BE2C (cell line): ENCODE measurements around the gene SPOUT1.

Experiments used
- DNase-seq: peaks from one replicate; pipeline ENCODE4 v3.0.0-alpha.2; 2020
- H3K27me3 ChIP-seq: fragments of 250-450 bp; sonication (Bioruptor Pico); 2 replicates; pipeline ENCODE4 v1.5.1; 2020; ENCODE audit warnings: mild to moderate bottlenecking
- H3K36me3 ChIP-seq: fragments of 250-450 bp; sonication (Bioruptor Pico); 2 replicates; pipeline ENCODE4 v1.5.1; 2020; ENCODE audit warnings: mild to moderate bottlenecking
- H3K4me1 ChIP-seq: fragments of 250-450 bp; sonication (Bioruptor Pico); 2 replicates; pipeline ENCODE4 v1.5.1; 2020
- H3K4me3 ChIP-seq: 2 replicates; pipeline ENCODE4 v1.5.1; 2011; ENCODE audit warnings: low read depth, low read length
- H3K9me3 ChIP-seq: fragments of 250-450 bp; sonication (Bioruptor Pico); 2 replicates; pipeline ENCODE4 v1.5.1; 2020
- CTCF ChIP-seq: IDR thresholded peaks from 2 replicates; pipeline ENCODE4 v1.5.1; 2012; ENCODE audit warnings: mild to moderate bottlenecking, low read depth, low read length

The SPOUT1 gene

GRCh38 chr9:128810873-128811272 lies 18.7 kb downstream of the SPOUT1 start:
- Histone ChIP-seq H3K9me3 (no peaks in the 10 kb centered on the region), H3K4me3 (no peak overlapping the region), H3K4me1 (no peaks in the 10 kb centered on the region), H3K36me3 (peaks cover 11% of the 10 kb centered on the region), H3K27me3 (no peaks in the 10 kb centered on the region)
- no peak for TF ChIP-seq CTCF
- DNase-seq: no peak

GRCh38 chr9:128809831-128810230 lies 19.8 kb downstream of the SPOUT1 start:
- Histone ChIP-seq H3K4me1 (no peaks in the 10 kb centered on the region), H3K4me3 (no peak overlapping the region), H3K36me3 (peaks cover 15% of the 10 kb centered on the region), H3K27me3 (no peaks in the 10 kb centered on the region), H3K9me3 (no peaks in the 10 kb centered on the region)
- no peak; the same call in 1 of the 2 replicates for TF ChIP-seq CTCF
- DNase-seq: no peak

GRCh38 chr9:128809036-128809599 lies 20.5 kb downstream of the SPOUT1 start:
- peaks cover 15% of the 10 kb centered on the region for H3K36me3 ChIP-seq
- no peaks in the 10 kb centered on the region for H3K27me3 ChIP-seq
- no peaks in the 10 kb centered on the region for H3K4me1 ChIP-seq
- no peak for TF ChIP-seq CTCF
- DNase-seq: no peak
- H3K9me3 ChIP-seq: no peaks in the 10 kb centered on the region
- H3K4me3 ChIP-seq: no peak overlapping the region

- TF ChIP-seq CTCF: no peak
- Histone ChIP-seq H3K36me3 (peaks cover 18% of the 10 kb centered on the region), H3K4me1 (no peaks in the 10 kb centered on the region), H3K9me3 (no peaks in the 10 kb centered on the region), H3K27me3 (no peaks in the 10 kb centered on the region), H3K4me3 (no peak overlapping the region)
- no peak for DNase-seq
Measured at GRCh38 chr9:128808543-128808942, 21.1 kb downstream of the SPOUT1 start.

GRCh38 chr9:128807827-128808226 lies 21.8 kb downstream of the SPOUT1 start:
- Histone ChIP-seq H3K36me3 (peaks cover 18% of the 10 kb centered on the region), H3K27me3 (no peaks in the 10 kb centered on the region), H3K9me3 (no peaks in the 10 kb centered on the region), H3K4me1 (no peaks in the 10 kb centered on the region), H3K4me3 (no peak overlapping the region)
- no peak for TF ChIP-seq CTCF
- no peak for DNase-seq

- H3K27me3 ChIP-seq: no peaks in the 10 kb centered on the region
Measured at GRCh38 chr9:128805661-128806060, 23.9 kb downstream of the SPOUT1 start.

More at GRCh38 chr9:128805661-128806060, 23.9 kb downstream of the SPOUT1 start:
- no peak for TF ChIP-seq CTCF
- peaks cover 19% of the 10 kb centered on the region for H3K36me3 ChIP-seq
- no peaks in the 10 kb centered on the region for H3K4me1 ChIP-seq
- no peak overlapping the region for H3K4me3 ChIP-seq
- DNase-seq: no peak
- no peaks in the 10 kb centered on the region for H3K9me3 ChIP-seq
